Tibial nerve (tissue), 3 donors: ENCODE measurements around the gene EBLN2.

Experiments
- CTCF ChIP-seq, 5 experiments: fragments of 200-600 bp in 3 of 5; fragments of 450-650 bp in 2 of 5; sonication (generic) in 3 of 5; IDR thresholded peaks; one replicate each; pipeline ENCODE4 v1.5.1; 2016 to 2019; ENCODE audit warnings: antibody characterized with exemption in 5 of 5, mild to moderate bottlenecking in 3 of 5, moderate library complexity in 2 of 5
- POLR2A ChIP-seq, 2 donors: fragments of 450-650 bp; IDR thresholded peaks; one replicate each; pipeline ENCODE4 v1.6.1; 2017; ENCODE audit warnings: antibody characterized with exemption in 2 of 2, mild to moderate bottlenecking in 2 of 2, moderate library complexity in 2 of 2

DNA sequence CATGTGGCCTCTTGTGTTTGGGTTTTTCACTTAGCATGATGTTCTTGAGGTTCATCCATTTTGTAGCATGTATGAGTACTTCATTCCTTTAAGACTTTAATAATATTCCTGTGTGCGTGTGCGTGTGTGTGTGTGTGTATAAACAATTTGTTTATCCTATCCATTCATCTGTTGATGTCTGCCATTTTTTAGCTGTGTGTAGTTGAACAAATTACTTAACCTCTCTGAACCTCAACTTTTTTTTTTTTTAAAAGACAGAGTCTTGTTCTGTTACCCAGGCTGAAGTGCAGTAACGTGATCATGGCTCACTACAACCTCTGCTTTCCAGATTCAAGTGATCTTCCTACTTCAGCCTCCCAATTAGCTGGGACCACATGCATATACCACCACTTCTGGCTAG is 47.3 kb downstream of the EBLN2 start:
- TF ChIP-seq CTCF (IDR thresholded peaks at IDR 0.05): no peak
- TF ChIP-seq POLR2A (IDR thresholded peaks at IDR 0.05): no peak
